Breast epithelium (tissue), 4 donors: Measurements from ENCODE around the gene IRF2. TPM values are rescaled to one million over a fixed set of nuclear protein-coding genes. Genes with fewer than 3 reads are reported as not detected.
A peak's percentile ranks its signal among the peaks of the same experiment; 100 is the strongest.

Source experiments
- DNase-seq, 2 donors: peaks; one replicate each; pipeline ENCODE4 v3.0.0-alpha.2; 2019; ENCODE audit warnings: low spot score in 2 of 2
- H3K27ac ChIP-seq, 2 donors: fragments of 200-600 bp; sonication (generic) in 1 of 2; one replicate each; pipeline ENCODE4 v1.5.1; 2016 to 2019; ENCODE audit warnings: mild to moderate bottlenecking in 1 of 2
- H3K27me3 ChIP-seq, 2 donors: fragments of 200-600 bp; sonication (generic) in 1 of 2; one replicate each; pipeline versions ENCODE4 v1.5.1 to v1.6.0; 2017 to 2019; ENCODE audit warnings: control low read depth in 1 of 2, mild to moderate bottlenecking in 1 of 2
- H3K36me3 ChIP-seq: fragments of 200-600 bp; one replicate; pipeline ENCODE4 v1.5.1; 2019
- H3K4me1 ChIP-seq, 2 donors: fragments of 200-600 bp; sonication (generic); one replicate each; pipeline ENCODE4 v1.5.1; 2016 to 2019; ENCODE audit warnings: control low read depth in 1 of 2
- H3K4me3 ChIP-seq, 3 donors: fragments of 200-600 bp; sonication (generic); 1 replicate in 2 of 3; 2 replicates in 1 of 3; pipeline ENCODE4 v1.5.1; 2016 to 2019; ENCODE audit warnings: mild to moderate bottlenecking in 3 of 3, moderate library complexity in 2 of 3
- H3K9me3 ChIP-seq, 2 donors: fragments of 200-600 bp; sonication (generic) in 1 of 2; one replicate each; pipeline ENCODE4 v1.5.1; 2016 to 2019; ENCODE audit warnings: control low read depth in 1 of 2
- CTCF ChIP-seq, 3 donors: fragments of 450-650 bp; IDR thresholded peaks; one replicate each; pipeline ENCODE4 v1.5.1; 2016 to 2017; ENCODE audit warnings: antibody characterized with exemption in 3 of 3, mild to moderate bottlenecking in 3 of 3, moderate library complexity in 3 of 3
- POLR2A ChIP-seq: fragments of 450-650 bp; IDR thresholded peaks from one replicate; pipeline ENCODE4 v1.6.1; 2016; ENCODE audit warnings: antibody characterized with exemption, mild to moderate bottlenecking, moderate library complexity
- POLR2AphosphoS5 ChIP-seq, 3 donors: sonication (generic); formaldehyde crosslinking; IDR thresholded peaks; one replicate each; pipeline ENCODE4 v1.6.1; 2017; ENCODE audit warnings: antibody characterized with exemption in 3 of 3
- intact Hi-C: fragments of 100-400 bp; cut with DNase I; formaldehyde crosslinking; loops from one replicate; pipeline ENCODE4 v1.15.1; 2023; ENCODE audit warnings: low total_unique reads
- total RNA-seq, 3 donors: library from RNA; depleted of rRNA; stranded (reverse); fragments of >200 nt; gene quantifications; one replicate each; pipeline ENCODE4 v1.1.0, GENCODE V29; 2016

The IRF2 gene
- total RNA-seq, 3 donors from 2014 or later, result 27.4 to 57.8 (median 36.4) TPM

GRCh38 chr4:184481544-184481943 lies 7.2 kb upstream of the IRF2 start:
- H3K4me1 ChIP-seq, result peaks cover 0 to 6% of the 10 kb centered on the region in 2 donors
- TF ChIP-seq POLR2AphosphoS5 (IDR thresholded peaks at IDR 0.05), result no peak
- TF ChIP-seq CTCF (IDR thresholded peaks at IDR 0.05), result no peak
- no peak for TF ChIP-seq POLR2A
- intact Hi-C loops, result no loop called here

DNA sequence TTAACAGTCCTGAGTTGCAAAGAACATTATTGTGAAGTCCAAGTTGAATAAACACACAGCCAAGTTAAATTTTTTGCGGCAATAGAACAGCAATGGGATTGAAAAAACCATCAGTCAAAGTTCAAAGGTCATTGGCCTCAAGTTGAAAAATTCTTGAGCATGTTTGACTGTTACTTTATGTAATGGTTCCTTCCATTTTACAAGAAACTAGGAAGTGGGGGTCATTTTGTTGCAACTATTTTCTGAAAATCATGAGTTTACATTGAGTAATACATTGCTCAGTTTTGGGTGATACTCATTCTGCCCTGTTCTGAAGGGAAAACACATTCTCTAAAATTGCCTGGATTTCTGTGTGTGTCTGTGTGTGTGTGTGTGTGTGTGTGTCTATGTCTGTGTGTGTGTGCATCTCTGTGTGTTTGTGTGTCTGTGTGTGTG lies 5.2 kb upstream of the IRF2 start:
- Histone ChIP-seq H3K4me1 (peaks cover 0 to 6% of the 10 kb centered on the region in 2 donors), H3K27me3 (no peaks in the 10 kb centered on the region), H3K27ac (no peak overlapping the region), H3K36me3 (no peaks in the 10 kb centered on the region), H3K9me3 (no peaks in the 10 kb centered on the region), H3K4me3 (no peak overlapping the region)
- intact Hi-C loops, result no loop called here
- TF ChIP-seq POLR2AphosphoS5 (IDR thresholded peaks at IDR 0.05) (no peak), CTCF (IDR thresholded peaks at IDR 0.05) (no peak)
- no peak for DNase-seq

More at GRCh38 chr4:184481544-184481943, 7.2 kb upstream of the IRF2 start:
- H3K4me3 ChIP-seq, result no peak overlapping the region
- no peaks in the 10 kb centered on the region for H3K9me3 ChIP-seq
- H3K27ac ChIP-seq, result no peak overlapping the region
- DNase-seq, result no peak
- H3K36me3 ChIP-seq, result no peaks in the 10 kb centered on the region
- no peaks in the 10 kb centered on the region for H3K27me3 ChIP-seq

DNA sequence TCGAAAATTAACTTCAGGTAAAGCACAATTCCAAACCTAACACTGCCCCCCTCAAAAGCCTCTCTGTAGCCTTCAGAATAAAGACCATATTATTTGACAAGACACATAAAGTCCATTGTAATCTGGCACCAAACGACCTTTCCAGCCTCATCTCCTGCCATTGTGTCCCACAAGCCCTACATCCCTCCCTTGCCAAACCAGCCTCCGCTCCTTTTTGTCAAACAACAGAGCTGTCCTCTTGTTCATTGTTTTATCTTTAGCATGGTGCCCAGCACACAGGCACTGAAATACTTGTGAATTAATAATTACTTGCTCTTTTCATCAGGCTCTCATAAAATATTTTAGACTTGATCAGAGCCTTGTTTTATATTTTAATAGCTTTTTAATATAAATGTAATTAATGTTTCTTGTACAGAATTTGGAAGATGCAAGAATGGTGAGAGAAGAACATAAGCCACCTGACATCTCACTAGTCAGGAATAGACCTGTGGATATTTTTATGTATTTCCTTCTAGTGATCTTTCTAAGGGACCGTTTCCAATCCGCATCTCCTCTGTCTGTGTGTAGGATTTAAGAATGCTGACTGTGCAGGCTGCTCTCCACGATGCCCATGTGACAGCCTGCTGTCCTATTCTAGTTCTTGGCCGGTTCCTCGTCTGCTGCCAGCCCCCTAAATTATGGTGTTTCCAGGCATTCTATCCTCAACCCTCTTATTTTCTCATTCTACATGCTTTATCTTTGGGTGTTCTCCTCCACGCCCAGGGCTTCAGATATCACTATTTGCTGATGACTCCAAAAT lies 3.0 kb upstream of the IRF2 start:
- intact Hi-C loops, result no loop called here
- Histone ChIP-seq H3K27ac (peak overlapping the region; percentile 71 to 99), H3K4me3 (no peak overlapping the region), H3K4me1 (peaks cover 0 to 6% of the 10 kb centered on the region in 2 donors), H3K9me3 (no peaks in the 10 kb centered on the region), H3K27me3 (no peaks in the 10 kb centered on the region), H3K36me3 (no peaks in the 10 kb centered on the region)
- peak in 1 of 2 donors; percentile 35 for DNase-seq
- no peak for TF ChIP-seq POLR2AphosphoS5 (IDR thresholded peaks at IDR 0.05)
- TF ChIP-seq POLR2A, result no peak
- TF ChIP-seq CTCF (IDR thresholded peaks at IDR 0.05), result no peak

GRCh38 chr4:184476695-184477094 lies 2.3 kb upstream of the IRF2 start:
- no peak for DNase-seq

More at GRCh38 chr4:184476695-184477094, 2.3 kb upstream of the IRF2 start:
- Histone ChIP-seq H3K36me3 (no peaks in the 10 kb centered on the region), H3K4me3 (peak overlapping the region in 1 of 3 donors; percentile 79), H3K4me1 (peaks cover 0 to 13% of the 10 kb centered on the region in 2 donors), H3K9me3 (no peaks in the 10 kb centered on the region), H3K27me3 (no peaks in the 10 kb centered on the region), H3K27ac (peak overlapping the region; percentile 71 to 99)
- TF ChIP-seq CTCF (IDR thresholded peaks at IDR 0.05) (no peak), POLR2AphosphoS5 (IDR thresholded peaks at IDR 0.05) (no peak), POLR2A (no peak)
- intact Hi-C loops, result no loop called here
